ENCODE measurements around the gene XYLB. TPM values are rescaled to one million over a fixed set of nuclear protein-coding genes. Genes with fewer than 3 reads are reported as not detected.

The XYLB gene
- total RNA-seq, 3 donors from 2014 or later (not counting 1 experiment from before 2014, with no cell fraction given), result 1.6 to 3.7 (median 2.4) TPM

DNA sequence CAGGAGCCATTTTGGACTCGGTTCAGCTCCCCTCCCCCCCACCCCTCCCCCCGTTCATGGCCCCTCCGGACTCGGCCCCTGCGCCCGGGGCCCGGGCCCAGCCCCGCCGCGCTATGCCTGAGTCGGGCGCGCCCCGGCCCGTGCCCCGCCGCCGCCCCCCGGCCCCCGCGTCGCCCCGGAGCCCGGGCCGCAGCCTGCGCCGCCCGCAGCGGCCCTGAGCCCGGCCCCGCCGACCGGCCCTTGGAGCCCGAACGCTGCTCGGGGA lies 107.3 kb downstream of the XYLB start:
- no peak overlapping the region for H3K27ac ChIP-seq (ENCODE audit: low read length)
- H3K4me1 ChIP-seq (ENCODE audit: control insufficient read depth, insufficient read depth, low read length), result peaks cover 24% of the 10 kb centered on the region

GRCh38 chr3:38454178-38454883 lies 107.7 kb downstream of the XYLB start:
- intact Hi-C loops (cut with micrococcal nuclease), result no loop called here
- Mint-ChIP-seq H3K4me1 (peaks cover 11 to 19% of the 10 kb centered on the region in 2 donors), H3K4me3 (peak overlapping the region; percentile 95), H3K9me3 (no peaks in the 10 kb centered on the region), H3K27ac (peak overlapping the region in 1 of 2 donors; percentile 67), H3K36me3 (no peaks in the 10 kb centered on the region), H3K27me3 (ENCODE audit: low read depth in 2 of 2) (peaks cover 11 to 17% of the 10 kb centered on the region in 2 donors)
- H3K27ac ChIP-seq (ENCODE audit: low read length), result no peak overlapping the region
- WGBS (ENCODE audit: insufficient coverage), result under 1% methylated on average over 78 of the region's 78 CpGs
- no peaks in the 10 kb centered on the region for H3K36me3 ChIP-seq (ENCODE audit: control insufficient read depth, insufficient read depth, low read length)
- DNase-seq (peak in 1 of 2 donors; percentile 66), ATAC-seq (peak; percentile 61 to 67 (median 65))
- TF ChIP-seq, protein P1, sequence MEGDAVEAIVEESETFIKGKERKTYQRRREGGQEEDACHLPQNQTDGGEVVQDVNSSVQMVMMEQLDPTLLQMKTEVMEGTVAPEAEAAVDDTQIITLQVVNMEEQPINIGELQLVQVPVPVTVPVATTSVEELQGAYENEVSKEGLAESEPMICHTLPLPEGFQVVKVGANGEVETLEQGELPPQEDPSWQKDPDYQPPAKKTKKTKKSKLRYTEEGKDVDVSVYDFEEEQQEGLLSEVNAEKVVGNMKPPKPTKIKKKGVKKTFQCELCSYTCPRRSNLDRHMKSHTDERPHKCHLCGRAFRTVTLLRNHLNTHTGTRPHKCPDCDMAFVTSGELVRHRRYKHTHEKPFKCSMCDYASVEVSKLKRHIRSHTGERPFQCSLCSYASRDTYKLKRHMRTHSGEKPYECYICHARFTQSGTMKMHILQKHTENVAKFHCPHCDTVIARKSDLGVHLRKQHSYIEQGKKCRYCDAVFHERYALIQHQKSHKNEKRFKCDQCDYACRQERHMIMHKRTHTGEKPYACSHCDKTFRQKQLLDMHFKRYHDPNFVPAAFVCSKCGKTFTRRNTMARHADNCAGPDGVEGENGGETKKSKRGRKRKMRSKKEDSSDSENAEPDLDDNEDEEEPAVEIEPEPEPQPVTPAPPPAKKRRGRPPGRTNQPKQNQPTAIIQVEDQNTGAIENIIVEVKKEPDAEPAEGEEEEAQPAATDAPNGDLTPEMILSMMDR (IDR thresholded peaks at IDR 0.05), result no peak
- H3K27me3 ChIP-seq (ENCODE audit: control insufficient read depth, insufficient read depth, low read length), result peaks cover 3% of the 10 kb centered on the region
- peak overlapping the region; percentile 44 for H3K4me3 ChIP-seq (ENCODE audit: low read length)
- H3K4me1 ChIP-seq (ENCODE audit: control insufficient read depth, insufficient read depth, low read length), result peaks cover 24% of the 10 kb centered on the region
- no peaks in the 10 kb centered on the region for H3K9me3 ChIP-seq (ENCODE audit: control insufficient read depth, insufficient read depth, low read length)

More for the DNA sequence above, 107.3 kb downstream of the XYLB start:
- Histone ChIP-seq H3K27me3 (ENCODE audit: control insufficient read depth, insufficient read depth, low read length) (peaks cover 3% of the 10 kb centered on the region), H3K36me3 (ENCODE audit: control insufficient read depth, insufficient read depth, low read length) (no peaks in the 10 kb centered on the region), H3K4me3 (ENCODE audit: low read length) (peak overlapping the region; percentile 10), H3K9me3 (ENCODE audit: control insufficient read depth, insufficient read depth, low read length) (no peaks in the 10 kb centered on the region)
- peaks cover 11 to 19% of the 10 kb centered on the region in 2 donors for H3K4me1 Mint-ChIP-seq
- 0% methylated on average over 35 of the region's 36 CpGs for WGBS (ENCODE audit: insufficient coverage)
- intact Hi-C loops (cut with micrococcal nuclease), result no loop called here
- peak overlapping the region; percentile 95 for H3K4me3 Mint-ChIP-seq
- no peaks in the 10 kb centered on the region for H3K36me3 Mint-ChIP-seq
- TF ChIP-seq, protein P1 (IDR thresholded peaks at IDR 0.05), result no peak
- peaks cover 11 to 19% of the 10 kb centered on the region in 2 donors for H3K27me3 Mint-ChIP-seq (ENCODE audit: low read depth in 2 of 2)
- H3K9me3 Mint-ChIP-seq, result no peaks in the 10 kb centered on the region
- H3K27ac Mint-ChIP-seq, result no peak overlapping the region
- ATAC-seq (no peak), DNase-seq (no peak)

DNA sequence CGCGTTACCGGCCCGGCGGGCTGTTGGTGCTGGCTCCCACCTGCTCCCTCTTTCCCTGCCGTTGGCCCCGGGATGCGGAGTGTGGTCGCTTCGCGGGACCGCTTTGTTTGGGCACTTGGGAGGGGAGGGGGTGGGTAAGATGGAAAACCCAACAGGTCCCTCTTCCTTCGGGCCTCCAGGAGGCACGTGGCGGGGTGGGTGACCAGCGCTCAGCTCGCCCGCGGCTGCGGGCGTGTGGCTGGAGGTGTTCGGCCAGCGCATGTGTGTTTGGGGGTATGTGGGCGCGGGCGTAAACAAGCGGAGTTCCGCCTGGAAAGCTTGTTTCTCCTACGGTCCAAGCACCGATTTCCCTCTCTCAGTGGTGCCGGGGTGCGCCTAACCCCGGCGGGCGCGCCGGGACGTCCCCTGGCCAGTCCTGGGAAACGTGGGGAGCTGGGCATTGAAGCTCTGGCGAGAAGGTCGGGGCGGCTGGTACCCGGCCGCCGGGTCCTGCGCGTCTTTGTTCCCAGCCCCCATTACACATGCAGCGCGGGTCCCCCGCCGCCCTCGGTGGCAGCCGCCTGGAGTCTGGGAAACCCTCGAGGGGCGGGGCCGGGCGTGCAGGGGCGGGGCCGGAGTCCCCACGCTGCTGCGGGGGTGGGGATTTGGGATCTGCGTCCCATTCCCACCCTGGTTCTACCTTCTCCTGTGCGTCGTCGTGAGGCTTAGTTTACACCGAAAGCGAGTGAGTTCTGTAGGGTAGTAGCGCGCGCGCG lies 108.5 kb downstream of the XYLB start:
- H3K27ac Mint-ChIP-seq, result peak overlapping the region in 1 of 2 donors; percentile 67
- Histone ChIP-seq H3K4me3 (ENCODE audit: low read length) (peak overlapping the region; percentile 44), H3K36me3 (ENCODE audit: control insufficient read depth, insufficient read depth, low read length) (no peaks in the 10 kb centered on the region), H3K27ac (ENCODE audit: low read length) (no peak overlapping the region), H3K9me3 (ENCODE audit: control insufficient read depth, insufficient read depth, low read length) (no peaks in the 10 kb centered on the region), H3K27me3 (ENCODE audit: control insufficient read depth, insufficient read depth, low read length) (peaks cover 3% of the 10 kb centered on the region), H3K4me1 (ENCODE audit: control insufficient read depth, insufficient read depth, low read length) (peaks cover 24% of the 10 kb centered on the region)
- peaks cover 11 to 19% of the 10 kb centered on the region in 2 donors for H3K4me1 Mint-ChIP-seq
- ATAC-seq (peak in 2 of 3 donors; percentile 37 to 46), DNase-seq (peak in 1 of 2 donors; percentile 56)
- peak overlapping the region; percentile 95 for H3K4me3 Mint-ChIP-seq
- no peaks in the 10 kb centered on the region for H3K9me3 Mint-ChIP-seq
- WGBS (ENCODE audit: insufficient coverage), result under 1% methylated on average over 72 of the region's 72 CpGs
- peaks cover 6 to 15% of the 10 kb centered on the region in 2 donors for H3K27me3 Mint-ChIP-seq (ENCODE audit: low read depth in 2 of 2)
- H3K36me3 Mint-ChIP-seq, result no peaks in the 10 kb centered on the region
- intact Hi-C loops (cut with micrococcal nuclease), result no loop called here
- TF ChIP-seq, protein P1 (IDR thresholded peaks at IDR 0.05), result no peak
